ENCODE measurements around the gene ELOVL1.

The ELOVL1 gene

GRCh38 chr1:43352881-43353280 is 14.9 kb downstream of the ELOVL1 start:
- H3K27ac ChIP-seq, result no peak overlapping the region
- no peak for TF ChIP-seq ZFX (IDR thresholded peaks at IDR 0.05)
- TF ChIP-seq CTCF (conservative IDR thresholded peaks at IDR 0.05), result no peak

- TF ChIP-seq CTCF (conservative IDR thresholded peaks at IDR 0.05) (no peak), ZFX (IDR thresholded peaks at IDR 0.05) (no peak)
- peak overlapping the region; percentile 21 for H3K27ac ChIP-seq
Measured at GRCh38 chr1:43352351-43352705, 15.5 kb downstream of the ELOVL1 start.

- H3K27ac ChIP-seq, result peak overlapping the region; percentile 21
- TF ChIP-seq CTCF (conservative IDR thresholded peaks at IDR 0.05) (no peak), ZFX (IDR thresholded peaks at IDR 0.05) (no peak)
Measured at GRCh38 chr1:43351421-43352350, 16.1 kb downstream of the ELOVL1 start.

GRCh38 chr1:43350976-43351375 is 16.8 kb downstream of the ELOVL1 start:
- H3K27ac ChIP-seq, result no peak overlapping the region; the same call in 1 of the 2 replicates
- TF ChIP-seq CTCF (conservative IDR thresholded peaks at IDR 0.05) (no peak), ZFX (IDR thresholded peaks at IDR 0.05) (no peak)

GRCh38 chr1:43349594-43350306 is 18.1 kb downstream of the ELOVL1 start:
- peak overlapping the region; percentile 86 for H3K27ac ChIP-seq
- no peak for TF ChIP-seq ZFX (IDR thresholded peaks at IDR 0.05)
- TF ChIP-seq CTCF (conservative IDR thresholded peaks at IDR 0.05), result no peak

- no peak; the same call in 1 of the 2 replicates for TF ChIP-seq ZFX (IDR thresholded peaks at IDR 0.05)
- no peak for TF ChIP-seq CTCF (conservative IDR thresholded peaks at IDR 0.05)
- H3K27ac ChIP-seq, result peak overlapping the region; percentile 86
Measured at GRCh38 chr1:43348809-43349593, 18.8 kb downstream of the ELOVL1 start.

Data from C4-2B (cell line).